Ishikawa (cell line): ENCODE measurements around the gene CLN6.

Source experiments
- CEBPB ChIP-seq: IDR thresholded peaks from 2 replicates; pipeline ENCODE4 v1.6.1; 2012
- RAD21 ChIP-seq: IDR thresholded peaks from 2 replicates; pipeline ENCODE4 v1.6.1; 2012; ENCODE audit warnings: low read depth
- REST ChIP-seq: IDR thresholded peaks from 2 replicates; pipeline ENCODE4 v1.6.1; 2012; ENCODE audit warnings: low read depth, mild to moderate bottlenecking
- TAF1 ChIP-seq: IDR thresholded peaks from 2 replicates; pipeline ENCODE4 v1.6.1; 2012; ENCODE audit warnings: low read depth, mild to moderate bottlenecking
- ZBTB7A ChIP-seq: IDR thresholded peaks from 2 replicates; pipeline ENCODE4 v1.6.1; 2012; ENCODE audit warnings: low read depth

- TF ChIP-seq TAF1 (no peak), REST (no peak), RAD21 (no peak), ZBTB7A (no peak), CEBPB (no peak)
These were observed 42.4 kb upstream of the CLN6 start for GRCh38 chr15:68271854-68272471.
